Neural progenitor cell (in vitro differentiated cells): ENCODE data around the gene MARCHF6. TPM values are rescaled to one million over a fixed set of nuclear protein-coding genes. Genes with fewer than 3 reads are reported as not detected.

Experiments used
- DNase-seq: peaks from one replicate; pipeline ENCODE4 v3.0.0-alpha.2; 2016; ENCODE audit warnings: low spot score
- H2AFZ ChIP-seq: fragments of 200-600 bp; sonication (generic); replicated peaks from 2 replicates; pipeline ENCODE4 v1.6.1; 2016; ENCODE audit warnings: antibody characterized with exemption
- H3F3A ChIP-seq: fragments of 200-600 bp; sonication (generic); 2 replicates; pipeline ENCODE4 v1.6.1; 2016; ENCODE audit warnings: antibody characterized with exemption, low read depth
- H3K27ac ChIP-seq: fragments of 200-600 bp; sonication (generic); 2 replicates; pipeline ENCODE4 v1.5.1; 2016; ENCODE audit warnings: mild to moderate bottlenecking
- H3K27me3 ChIP-seq: fragments of 200-600 bp; sonication (generic); 2 replicates; pipeline ENCODE4 v1.6.1; 2016; ENCODE audit warnings: mild to moderate bottlenecking, moderate library complexity
- H3K36me3 ChIP-seq: fragments of 200-600 bp; sonication (generic); 2 replicates; pipeline ENCODE4 v1.5.1; 2016
- H3K4me1 ChIP-seq: fragments of 200-600 bp; sonication (generic); 2 replicates; pipeline ENCODE4 v1.6.1; 2016; ENCODE audit warnings: mixed run types
- H3K4me2 ChIP-seq: fragments of 200-600 bp; sonication (generic); 2 replicates; pipeline ENCODE4 v1.6.1; 2016
- H3K4me3 ChIP-seq: fragments of 200-600 bp; sonication (generic); 2 replicates; pipeline ENCODE4 v1.5.1; 2016
- H3K79me2 ChIP-seq: fragments of 200-600 bp; sonication (generic); 2 replicates; pipeline ENCODE4 v1.6.1; 2016; ENCODE audit warnings: low read depth
- H3K9ac ChIP-seq: fragments of 200-600 bp; sonication (generic); 2 replicates; pipeline ENCODE4 v1.6.1; 2016
- H3K9me3 ChIP-seq: fragments of 200-600 bp; sonication (generic); 2 replicates; pipeline ENCODE4 v1.5.1; 2016; ENCODE audit warnings: low read depth
- H4K20me1 ChIP-seq: fragments of 200-600 bp; sonication (generic); 2 replicates; pipeline ENCODE4 v1.6.1; 2016; ENCODE audit warnings: low read depth
- H3K27ac Mint-ChIP-seq: 3 replicates; pipeline ENCODE4 v1.8.0; 2021; ENCODE audit warnings: mixed read lengths
- H3K27me3 Mint-ChIP-seq: 2 replicates; pipeline ENCODE4 v1.8.0; 2022; ENCODE audit warnings: low read depth, mild to moderate bottlenecking, inconsistent platforms, moderate library complexity, mixed read lengths; ENCODE audit not compliant: insufficient read depth
- H3K36me3 Mint-ChIP-seq: 3 replicates; pipeline ENCODE4 v1.8.0; 2021; ENCODE audit warnings: mixed read lengths
- H3K4me1 Mint-ChIP-seq: 3 replicates; pipeline ENCODE4 v1.8.0; 2021; ENCODE audit warnings: mixed read lengths
- H3K4me3 Mint-ChIP-seq: 3 replicates; pipeline ENCODE4 v1.8.0; 2021; ENCODE audit warnings: mild to moderate bottlenecking, moderate library complexity, mixed read lengths
- H3K9me3 Mint-ChIP-seq: 3 replicates; pipeline ENCODE4 v1.8.0; 2020; ENCODE audit warnings: mixed read lengths
- EZH2 ChIP-seq: fragments of 200-600 bp; sonication (generic); IDR thresholded peaks from 2 replicates; pipeline ENCODE4 v1.6.1; 2017; ENCODE audit warnings: antibody characterized with exemption, mild to moderate bottlenecking, moderate library complexity
- EZH2phosphoT487 ChIP-seq: fragments of 200-600 bp; sonication (generic); IDR thresholded peaks from 2 replicates; pipeline ENCODE4 v1.6.1; 2017; ENCODE audit warnings: antibody characterized with exemption
- total RNA-seq: library from RNA; depleted of rRNA; stranded (reverse); fragments of >200 nt; gene quantifications from 2 replicates; pipeline ENCODE4 v1.2.3, GENCODE V29; 2015; ENCODE audit warnings: low replicate concordance
- TF ChIP-seq, protein P1 (sequence below): fragments of 200-600 bp; sonication (generic); IDR thresholded peaks from 2 replicates; pipeline ENCODE4 v1.5.1; 2017; ENCODE audit warnings: antibody characterized with exemption, mild to moderate bottlenecking

MARCHF6 gene
- total RNA-seq, 1 donor from 2014 or later, result 151 TPM

DNA sequence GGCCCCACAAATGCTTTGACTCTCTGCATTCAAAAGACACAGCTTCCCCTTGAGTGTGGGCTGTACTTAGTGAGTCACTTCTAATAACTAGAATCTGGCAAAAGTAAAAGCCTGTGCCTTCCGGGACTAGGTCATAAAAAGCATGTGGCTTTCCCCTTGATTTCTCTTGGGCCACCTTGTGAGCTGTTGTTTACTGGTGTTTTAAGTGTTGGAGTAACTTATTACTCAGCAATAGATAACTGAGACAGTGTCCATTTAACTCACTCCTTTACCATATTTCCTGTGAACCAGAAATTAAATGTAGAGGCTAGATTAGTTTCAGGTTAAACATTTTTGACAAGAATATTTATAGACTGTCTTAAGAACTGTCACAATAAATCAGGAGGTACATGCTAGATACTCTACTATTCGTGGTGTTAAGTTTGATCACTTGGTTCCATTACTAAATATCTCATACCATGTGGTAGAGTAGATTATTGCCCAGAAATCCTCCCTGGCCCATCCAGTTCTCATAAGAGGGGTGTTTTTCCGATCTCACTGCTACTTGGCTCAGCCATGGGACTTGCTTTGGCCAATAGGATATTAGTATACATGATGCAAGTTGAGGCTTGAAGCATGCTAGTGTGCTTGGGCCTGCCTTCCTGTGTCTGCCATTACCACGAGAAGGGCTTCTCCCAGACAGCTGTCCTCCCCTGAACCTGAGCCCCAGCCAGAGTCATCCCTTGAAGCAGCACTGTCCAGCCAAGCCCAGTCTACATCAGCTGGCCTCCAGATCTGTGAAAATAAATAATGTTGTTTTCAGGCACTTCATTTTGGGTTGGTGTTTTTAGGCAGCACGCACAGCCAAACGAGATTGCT, 35.4 kb upstream of the MARCHF6 start:
- Mint-ChIP-seq H3K4me3 (no peak overlapping the region), H3K4me1 (no peaks in the 10 kb centered on the region), H3K36me3 (no peaks in the 10 kb centered on the region), H3K27me3 (peaks cover 7% of the 10 kb centered on the region), H3K27ac (no peak overlapping the region), H3K9me3 (no peaks in the 10 kb centered on the region)
- Histone ChIP-seq H3K27ac (no peak overlapping the region), H3K79me2 (no peaks in the 10 kb centered on the region), H3K9me3 (no peaks in the 10 kb centered on the region), H3K4me1 (no peaks in the 10 kb centered on the region), H3K4me3 (no peak overlapping the region), H4K20me1 (no peaks in the 10 kb centered on the region), H3F3A (no peaks in the 10 kb centered on the region), H3K4me2 (no peak overlapping the region), H3K9ac (no peak overlapping the region), H3K36me3 (no peaks in the 10 kb centered on the region), H3K27me3 (no peaks in the 10 kb centered on the region), H2AFZ (no peak overlapping the region)
- no peak for DNase-seq
- TF ChIP-seq EZH2 (no peak), EZH2phosphoT487 (no peak)
- TF ChIP-seq, protein P1, sequence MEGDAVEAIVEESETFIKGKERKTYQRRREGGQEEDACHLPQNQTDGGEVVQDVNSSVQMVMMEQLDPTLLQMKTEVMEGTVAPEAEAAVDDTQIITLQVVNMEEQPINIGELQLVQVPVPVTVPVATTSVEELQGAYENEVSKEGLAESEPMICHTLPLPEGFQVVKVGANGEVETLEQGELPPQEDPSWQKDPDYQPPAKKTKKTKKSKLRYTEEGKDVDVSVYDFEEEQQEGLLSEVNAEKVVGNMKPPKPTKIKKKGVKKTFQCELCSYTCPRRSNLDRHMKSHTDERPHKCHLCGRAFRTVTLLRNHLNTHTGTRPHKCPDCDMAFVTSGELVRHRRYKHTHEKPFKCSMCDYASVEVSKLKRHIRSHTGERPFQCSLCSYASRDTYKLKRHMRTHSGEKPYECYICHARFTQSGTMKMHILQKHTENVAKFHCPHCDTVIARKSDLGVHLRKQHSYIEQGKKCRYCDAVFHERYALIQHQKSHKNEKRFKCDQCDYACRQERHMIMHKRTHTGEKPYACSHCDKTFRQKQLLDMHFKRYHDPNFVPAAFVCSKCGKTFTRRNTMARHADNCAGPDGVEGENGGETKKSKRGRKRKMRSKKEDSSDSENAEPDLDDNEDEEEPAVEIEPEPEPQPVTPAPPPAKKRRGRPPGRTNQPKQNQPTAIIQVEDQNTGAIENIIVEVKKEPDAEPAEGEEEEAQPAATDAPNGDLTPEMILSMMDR, result no peak

DNA sequence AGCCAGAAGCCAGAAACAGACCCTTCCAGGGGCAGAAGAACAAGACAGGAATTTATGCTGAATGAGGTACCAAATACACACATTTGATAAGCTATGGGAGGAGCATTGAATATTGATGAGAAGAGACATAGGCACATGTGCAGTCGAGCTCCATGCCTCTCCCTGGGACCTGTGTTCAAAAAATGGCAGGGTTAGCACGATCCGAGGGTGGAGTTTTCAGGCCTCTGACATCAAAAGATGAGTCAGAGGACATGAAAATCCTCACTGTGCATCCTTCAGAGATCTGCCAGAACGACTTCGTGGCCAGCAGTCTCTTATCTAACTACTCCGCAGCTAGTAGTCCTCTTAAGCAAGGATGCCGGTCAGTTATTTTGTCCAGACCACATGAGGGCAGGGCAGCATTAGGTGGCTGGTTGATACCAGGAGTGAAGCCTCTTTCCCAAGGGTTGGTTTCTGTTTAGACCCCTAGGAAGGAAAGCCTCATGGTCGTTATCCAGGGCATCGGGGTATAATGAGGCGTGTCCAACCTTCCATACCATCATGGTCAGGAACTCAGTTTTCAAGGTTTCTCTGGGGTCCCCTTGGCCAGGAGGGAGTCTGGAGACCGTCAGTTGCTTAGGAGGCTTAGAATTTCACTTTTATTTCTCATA, 34.2 kb upstream of the MARCHF6 start:
- Mint-ChIP-seq H3K9me3 (no peaks in the 10 kb centered on the region), H3K4me3 (no peak overlapping the region), H3K27ac (no peak overlapping the region), H3K27me3 (peaks cover 7% of the 10 kb centered on the region), H3K4me1 (peaks cover 11% of the 10 kb centered on the region), H3K36me3 (no peaks in the 10 kb centered on the region)
- no peak overlapping the region for H3K4me3 ChIP-seq
- H3K9ac ChIP-seq, result no peak overlapping the region
- no peak overlapping the region for H3K27ac ChIP-seq
- DNase-seq, result no peak
- no peak overlapping the region for H2AFZ ChIP-seq
- no peaks in the 10 kb centered on the region for H3K4me1 ChIP-seq
- H3K27me3 ChIP-seq, result no peaks in the 10 kb centered on the region
- no peak overlapping the region for H3K4me2 ChIP-seq
- no peaks in the 10 kb centered on the region for H4K20me1 ChIP-seq
- no peaks in the 10 kb centered on the region for H3K9me3 ChIP-seq
- TF ChIP-seq, protein P1, result no peak
- TF ChIP-seq EZH2phosphoT487, result no peak
- TF ChIP-seq EZH2, result no peak
- no peaks in the 10 kb centered on the region for H3K36me3 ChIP-seq
- H3K79me2 ChIP-seq, result no peaks in the 10 kb centered on the region
- H3F3A ChIP-seq, result no peaks in the 10 kb centered on the region

DNA sequence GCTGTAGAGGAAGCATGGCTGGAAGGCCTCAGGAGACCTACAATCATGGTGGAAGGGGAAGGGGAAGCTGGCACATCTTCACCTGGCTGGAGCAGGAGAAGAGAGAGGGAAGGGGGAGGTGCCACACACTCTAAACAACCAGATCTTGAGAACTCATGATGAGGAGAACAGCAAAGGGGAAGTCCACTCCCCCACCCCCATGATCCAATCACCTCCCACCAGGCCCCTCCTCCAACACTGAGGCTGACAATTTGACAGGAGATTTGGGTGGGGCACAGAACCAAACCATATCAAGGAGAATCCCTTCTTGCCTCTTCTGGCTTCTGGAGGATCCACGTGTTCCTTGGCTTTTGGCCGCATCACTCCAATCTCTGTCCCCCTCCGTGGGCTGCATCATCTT, 32.7 kb upstream of the MARCHF6 start:
- no peak overlapping the region for H3K27ac Mint-ChIP-seq
- no peak overlapping the region for H3K9ac ChIP-seq
- H3K4me3 ChIP-seq, result no peak overlapping the region
- no peak overlapping the region for H2AFZ ChIP-seq
- no peaks in the 10 kb centered on the region for H3K27me3 ChIP-seq
- H3K9me3 ChIP-seq, result no peaks in the 10 kb centered on the region
- H3F3A ChIP-seq, result no peaks in the 10 kb centered on the region
- no peaks in the 10 kb centered on the region for H4K20me1 ChIP-seq
- no peak overlapping the region for H3K4me3 Mint-ChIP-seq
- no peaks in the 10 kb centered on the region for H3K36me3 ChIP-seq
- peaks cover 20% of the 10 kb centered on the region for H3K4me1 Mint-ChIP-seq
- TF ChIP-seq EZH2 (no peak), EZH2phosphoT487 (no peak)
- TF ChIP-seq, protein P1, result no peak
- DNase-seq, result no peak
- H3K27ac ChIP-seq, result no peak overlapping the region
- H3K4me2 ChIP-seq, result no peak overlapping the region
- H3K4me1 ChIP-seq, result no peaks in the 10 kb centered on the region
- H3K9me3 Mint-ChIP-seq, result no peaks in the 10 kb centered on the region
- H3K27me3 Mint-ChIP-seq, result peaks cover 7% of the 10 kb centered on the region
- no peaks in the 10 kb centered on the region for H3K79me2 ChIP-seq
- no peaks in the 10 kb centered on the region for H3K36me3 Mint-ChIP-seq
